Activated CD4-positive, alpha-beta T cell treated with anti-CD3 and anti-CD28 coated beads, Interleukin-2, amount 10 ng/mL, durations not matched to agents 24 days and 14 days (primary cell): ENCODE data around the gene STARD10. TPM values are rescaled to one million over a fixed set of nuclear protein-coding genes. Genes with fewer than 3 reads are reported as not detected.

Experiments used
- DNase-seq: peaks from one replicate; pipeline ENCODE4 v3.0.0; 2022
- H3K27ac Mint-ChIP-seq: one replicate; pipeline ENCODE4 v1.8.0; 2022; ENCODE audit warnings: mild to moderate bottlenecking, mixed read lengths
- H3K27me3 Mint-ChIP-seq: one replicate; pipeline ENCODE4 v1.8.0; 2022; ENCODE audit warnings: mixed read lengths
- H3K36me3 Mint-ChIP-seq: one replicate; pipeline ENCODE4 v1.8.0; 2022; ENCODE audit warnings: low read depth, mild to moderate bottlenecking, mixed read lengths
- H3K4me1 Mint-ChIP-seq: one replicate; pipeline ENCODE4 v1.8.0; 2021; ENCODE audit warnings: mixed read lengths
- H3K4me3 Mint-ChIP-seq: one replicate; pipeline ENCODE4 v1.8.0; 2022; ENCODE audit warnings: mild to moderate bottlenecking, moderate library complexity, mixed read lengths
- H3K9me3 Mint-ChIP-seq: one replicate; pipeline ENCODE4 v1.8.0; 2021; ENCODE audit warnings: mixed read lengths
- intact Hi-C: fragments of 100-400 bp; cut with micrococcal nuclease; formaldehyde crosslinking; loops from one replicate; pipeline ENCODE4 v1.15.1; 2023
- total RNA-seq: library from RNA; stranded (reverse); gene quantifications from 2 replicates; pipeline ENCODE4 v1.2.3, GENCODE V29; 2022

Gene STARD10
- total RNA-seq, 1 donor from 2014 or later, result 17.2 TPM

- intact Hi-C loops, result loop anchor here (2.0 kb wide), 1 partner anchor 15 kb away; no protein-coding TSS in a partner anchor
- Mint-ChIP-seq H3K4me1 (peaks cover 25% of the 10 kb centered on the region), H3K27me3 (peaks cover 5% of the 10 kb centered on the region), H3K27ac (no peak overlapping the region), H3K36me3 (no peaks in the 10 kb centered on the region), H3K4me3 (no peak overlapping the region), H3K9me3 (no peaks in the 10 kb centered on the region)
- DNase-seq, result no peak
Measured at GRCh38 chr11:72777755-72778278, 16.0 kb downstream of the STARD10 start.

- Mint-ChIP-seq H3K4me3 (no peak overlapping the region), H3K36me3 (no peaks in the 10 kb centered on the region), H3K4me1 (peaks cover 19% of the 10 kb centered on the region), H3K27me3 (peaks cover 5% of the 10 kb centered on the region), H3K27ac (peak overlapping the region; percentile 10), H3K9me3 (no peaks in the 10 kb centered on the region)
- no peak for DNase-seq
- intact Hi-C loops, result no loop called here
Measured at GRCh38 chr11:72776844-72777754, 16.7 kb downstream of the STARD10 start.

- peaks cover 5% of the 10 kb centered on the region for H3K27me3 Mint-ChIP-seq
- H3K4me1 Mint-ChIP-seq, result peaks cover 16% of the 10 kb centered on the region
- H3K4me3 Mint-ChIP-seq, result no peak overlapping the region
- no peaks in the 10 kb centered on the region for H3K36me3 Mint-ChIP-seq
- H3K27ac Mint-ChIP-seq, result peak overlapping the region; percentile 10
- DNase-seq, result no peak
- no peaks in the 10 kb centered on the region for H3K9me3 Mint-ChIP-seq
- intact Hi-C loops, result no loop called here
Measured at GRCh38 chr11:72776117-72776843, 17.6 kb downstream of the STARD10 start.

GRCh38 chr11:72775288-72776110, 18.3 kb downstream of the STARD10 start:
- H3K27me3 Mint-ChIP-seq, result peaks cover 7% of the 10 kb centered on the region
- no peaks in the 10 kb centered on the region for H3K9me3 Mint-ChIP-seq
- no peak for DNase-seq
- H3K4me1 Mint-ChIP-seq, result peaks cover 12% of the 10 kb centered on the region
- no peak overlapping the region for H3K27ac Mint-ChIP-seq
- H3K4me3 Mint-ChIP-seq, result no peak overlapping the region
- no peaks in the 10 kb centered on the region for H3K36me3 Mint-ChIP-seq
- intact Hi-C loops, result no loop called here

- intact Hi-C loops, result no loop called here
- H3K4me1 Mint-ChIP-seq, result peaks cover 7% of the 10 kb centered on the region
- no peak overlapping the region for H3K27ac Mint-ChIP-seq
- DNase-seq, result no peak
- H3K4me3 Mint-ChIP-seq, result no peak overlapping the region
- H3K36me3 Mint-ChIP-seq, result no peaks in the 10 kb centered on the region
- no peaks in the 10 kb centered on the region for H3K9me3 Mint-ChIP-seq
- peaks cover 4% of the 10 kb centered on the region for H3K27me3 Mint-ChIP-seq
Measured at GRCh38 chr11:72774499-72774898, 19.3 kb downstream of the STARD10 start.

GRCh38 chr11:72773696-72774095, 20.2 kb downstream of the STARD10 start:
- intact Hi-C loops, result no loop called here
- peaks cover 4% of the 10 kb centered on the region for H3K27me3 Mint-ChIP-seq
- no peaks in the 10 kb centered on the region for H3K36me3 Mint-ChIP-seq
- DNase-seq, result no peak
- H3K4me1 Mint-ChIP-seq, result peaks cover 5% of the 10 kb centered on the region
- no peak overlapping the region for H3K27ac Mint-ChIP-seq
- no peaks in the 10 kb centered on the region for H3K9me3 Mint-ChIP-seq
- H3K4me3 Mint-ChIP-seq, result no peak overlapping the region

GRCh38 chr11:72773291-72773690, 20.6 kb downstream of the STARD10 start:
- DNase-seq, result no peak
- peaks cover 5% of the 10 kb centered on the region for H3K4me1 Mint-ChIP-seq
- intact Hi-C loops, result no loop called here
- no peak overlapping the region for H3K4me3 Mint-ChIP-seq
- H3K27me3 Mint-ChIP-seq, result peaks cover 4% of the 10 kb centered on the region
- no peak overlapping the region for H3K27ac Mint-ChIP-seq
- no peaks in the 10 kb centered on the region for H3K36me3 Mint-ChIP-seq
- no peaks in the 10 kb centered on the region for H3K9me3 Mint-ChIP-seq

- intact Hi-C loops, result no loop called here
- H3K27me3 Mint-ChIP-seq, result peaks cover 4% of the 10 kb centered on the region
- H3K27ac Mint-ChIP-seq, result no peak overlapping the region
- no peaks in the 10 kb centered on the region for H3K36me3 Mint-ChIP-seq
- no peak overlapping the region for H3K4me3 Mint-ChIP-seq
- H3K9me3 Mint-ChIP-seq, result no peaks in the 10 kb centered on the region
- DNase-seq, result no peak
- H3K4me1 Mint-ChIP-seq, result peaks cover 5% of the 10 kb centered on the region
Measured at GRCh38 chr11:72772059-72772458, 21.8 kb downstream of the STARD10 start.

GRCh38 chr11:72771507-72771906, 22.3 kb downstream of the STARD10 start:
- no peak for DNase-seq
- Mint-ChIP-seq H3K4me1 (peaks cover 2% of the 10 kb centered on the region), H3K27me3 (peaks cover 4% of the 10 kb centered on the region), H3K27ac (no peak overlapping the region), H3K36me3 (no peaks in the 10 kb centered on the region), H3K4me3 (no peak overlapping the region), H3K9me3 (no peaks in the 10 kb centered on the region)
- intact Hi-C loops, result no loop called here

- H3K27ac Mint-ChIP-seq, result no peak overlapping the region
- no peak for DNase-seq
- H3K4me3 Mint-ChIP-seq, result no peak overlapping the region
- no peaks in the 10 kb centered on the region for H3K9me3 Mint-ChIP-seq
- H3K36me3 Mint-ChIP-seq, result no peaks in the 10 kb centered on the region
- H3K27me3 Mint-ChIP-seq, result peaks cover 4% of the 10 kb centered on the region
- no peaks in the 10 kb centered on the region for H3K4me1 Mint-ChIP-seq
- intact Hi-C loops, result no loop called here
Measured at GRCh38 chr11:72770799-72771198, 23.0 kb downstream of the STARD10 start.

- no peaks in the 10 kb centered on the region for H3K36me3 Mint-ChIP-seq
- no peak overlapping the region for H3K4me3 Mint-ChIP-seq
- intact Hi-C loops, result no loop called here
- H3K9me3 Mint-ChIP-seq, result no peaks in the 10 kb centered on the region
- DNase-seq, result no peak
- H3K4me1 Mint-ChIP-seq, result no peaks in the 10 kb centered on the region
- H3K27me3 Mint-ChIP-seq, result peaks cover 4% of the 10 kb centered on the region
- H3K27ac Mint-ChIP-seq, result no peak overlapping the region
Measured at GRCh38 chr11:72769680-72770079, 24.2 kb downstream of the STARD10 start.

GRCh38 chr11:72768581-72768980, 25.3 kb downstream of the STARD10 start:
- intact Hi-C loops, result no loop called here
- DNase-seq, result no peak
- Mint-ChIP-seq H3K36me3 (no peaks in the 10 kb centered on the region), H3K27me3 (peaks cover 4% of the 10 kb centered on the region), H3K9me3 (no peaks in the 10 kb centered on the region), H3K4me3 (no peak overlapping the region), H3K27ac (no peak overlapping the region), H3K4me1 (peaks cover 2% of the 10 kb centered on the region)

GRCh38 chr11:72767203-72768062, 26.4 kb downstream of the STARD10 start:
- Mint-ChIP-seq H3K27ac (no peak overlapping the region), H3K36me3 (no peaks in the 10 kb centered on the region), H3K27me3 (peaks cover 4% of the 10 kb centered on the region), H3K9me3 (no peaks in the 10 kb centered on the region), H3K4me1 (peaks cover 13% of the 10 kb centered on the region), H3K4me3 (no peak overlapping the region)
- intact Hi-C loops, result no loop called here
- no peak for DNase-seq
